HG03457 (cell line): Measurements from ENCODE around the gene AHRR.

Source experiments
- ATAC-seq: cut with Tn5 transposase; IDR thresholded peaks from one replicate; pipeline ENCODE4 v1.9.1; 2021; ENCODE audit warnings: moderate number of reproducible peaks; ENCODE audit not compliant: unreplicated experiment

AHRR gene

DNA sequence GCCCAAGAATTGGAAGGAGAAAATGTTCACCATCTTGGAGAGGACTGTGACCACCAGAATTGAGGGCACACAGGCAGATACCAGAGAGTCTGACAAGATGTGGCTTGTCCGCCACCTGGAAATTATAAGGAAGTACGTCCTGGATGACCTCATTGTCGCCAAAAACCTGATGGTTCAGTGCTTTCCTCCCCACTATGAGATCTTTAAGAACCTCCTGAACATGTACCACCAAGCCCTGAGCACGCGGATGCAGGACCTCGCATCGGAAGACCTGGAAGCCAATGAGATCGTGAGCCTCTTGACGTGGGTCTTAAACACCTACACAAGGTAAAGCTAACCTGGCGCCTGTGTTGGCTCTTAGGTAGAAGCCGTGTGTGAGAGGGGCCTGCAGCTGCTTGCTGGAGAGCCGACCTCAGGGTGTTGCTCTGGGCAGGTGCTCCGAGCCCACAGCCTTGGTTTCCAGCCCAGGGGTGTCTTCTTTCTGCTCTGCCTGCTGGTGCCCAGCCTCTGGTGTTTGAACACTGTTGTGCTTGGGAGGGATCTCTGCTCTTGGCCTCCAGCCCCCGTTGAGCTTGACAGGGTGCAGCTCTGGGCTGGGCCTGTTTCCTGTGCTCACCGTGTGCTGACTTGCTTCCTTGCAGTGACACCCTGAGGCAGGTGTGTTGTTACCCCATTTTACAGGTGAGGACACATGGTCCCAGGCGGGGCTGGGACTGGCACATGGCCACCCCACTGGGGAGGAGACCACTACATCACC is 132.4 kb downstream of the AHRR start:
- no peak for ATAC-seq

GRCh38 chr5:454936-455335 is 133.4 kb downstream of the AHRR start:
- no peak for ATAC-seq

DNA sequence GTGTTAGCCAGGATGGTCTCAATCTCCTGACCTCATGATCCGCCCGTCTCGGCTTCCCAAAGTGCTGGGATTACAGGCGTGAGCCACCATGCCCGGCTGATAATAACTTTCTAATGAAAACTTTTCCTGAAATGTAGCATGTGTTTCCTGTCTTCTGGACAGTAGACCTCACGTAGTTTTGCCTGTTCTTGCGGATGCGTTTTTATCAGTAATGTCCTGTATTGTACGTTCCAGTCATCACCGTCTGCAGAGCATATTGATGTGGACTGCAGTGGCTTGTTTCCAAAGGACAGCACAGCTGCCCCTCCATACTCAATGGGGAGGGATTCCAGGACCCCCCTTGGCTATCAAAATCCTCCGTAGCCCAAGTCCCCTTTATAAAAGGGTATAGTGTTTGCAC is 134.3 kb downstream of the AHRR start:
- no peak for ATAC-seq

- no peak for ATAC-seq
These were observed 135.1 kb downstream of the AHRR start for GRCh38 chr5:456351-457194.

- no peak for ATAC-seq
These were observed 135.9 kb downstream of the AHRR start for GRCh38 chr5:457195-457961.

DNA sequence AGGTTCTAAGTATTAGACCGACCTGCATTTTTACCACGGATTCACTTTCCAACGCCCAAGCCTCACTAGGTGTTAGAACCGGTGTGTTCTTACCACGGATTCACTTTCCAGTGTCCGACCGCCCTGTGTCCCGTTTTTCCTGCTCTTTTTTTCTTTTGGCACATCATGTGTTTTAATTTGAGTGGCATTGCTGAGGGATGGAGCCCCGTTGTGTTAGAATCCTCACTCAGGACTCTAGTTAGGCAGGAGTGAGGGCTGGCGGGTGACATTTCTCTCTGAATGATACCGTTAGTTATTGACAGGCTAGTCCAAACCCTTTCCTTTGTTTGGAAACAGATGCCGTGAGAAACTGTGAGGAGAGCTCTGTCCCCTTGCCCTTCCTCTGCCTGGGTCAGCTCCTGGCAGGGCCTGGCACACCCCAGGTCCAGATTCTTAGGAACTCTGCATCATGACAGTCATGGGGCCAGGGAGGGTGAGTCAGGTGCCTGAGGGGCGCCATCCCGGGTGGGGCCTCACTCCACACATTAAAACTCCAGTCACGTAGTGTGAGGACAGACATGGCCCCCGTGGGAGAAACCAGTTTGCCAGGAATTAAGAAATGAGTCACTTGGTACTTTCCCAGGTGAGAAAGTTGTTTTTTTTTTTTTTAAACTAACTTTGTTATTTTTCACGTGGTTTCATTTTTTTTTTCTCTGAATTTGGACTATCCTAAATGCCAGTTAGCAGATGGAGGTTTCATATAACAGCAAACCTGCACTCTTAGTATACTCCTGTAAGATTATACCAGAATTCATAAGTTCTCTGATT is 137.2 kb downstream of the AHRR start:
- ATAC-seq, result no peak

DNA sequence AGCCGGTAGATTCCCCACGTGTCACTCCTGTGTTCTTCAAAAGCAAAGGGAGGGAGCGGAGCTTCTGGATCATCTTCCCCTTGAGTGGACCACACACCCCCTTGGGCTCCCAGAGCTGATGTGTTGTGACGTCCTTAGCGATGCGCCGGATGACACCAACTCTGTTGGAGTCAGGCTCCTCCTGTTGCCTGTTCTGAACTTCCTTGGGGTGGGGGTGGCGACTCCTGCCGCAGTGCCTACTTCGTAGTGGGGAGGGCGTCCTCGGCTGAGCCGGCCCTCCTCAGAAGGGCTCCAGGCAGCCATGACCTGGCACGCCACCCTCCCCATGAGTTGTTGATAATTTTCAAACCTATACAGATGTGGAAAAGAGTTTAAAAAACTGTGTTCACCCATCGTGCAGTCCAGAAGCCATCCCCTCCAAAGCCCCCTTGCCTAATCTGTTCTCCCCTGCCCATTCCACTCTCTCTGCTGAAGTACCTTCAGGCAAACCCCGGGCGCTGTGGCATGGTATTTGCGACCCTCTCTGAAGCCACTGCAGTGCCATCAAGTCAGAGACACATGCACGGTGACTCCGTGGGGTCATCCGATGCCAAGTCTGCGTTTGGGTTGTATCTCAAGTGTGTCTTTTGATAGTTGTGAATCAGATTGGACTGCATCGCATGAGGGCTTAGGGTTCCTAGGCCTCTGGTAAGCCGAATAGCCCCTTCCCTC is 138.2 kb downstream of the AHRR start:
- ATAC-seq, result no peak

DNA sequence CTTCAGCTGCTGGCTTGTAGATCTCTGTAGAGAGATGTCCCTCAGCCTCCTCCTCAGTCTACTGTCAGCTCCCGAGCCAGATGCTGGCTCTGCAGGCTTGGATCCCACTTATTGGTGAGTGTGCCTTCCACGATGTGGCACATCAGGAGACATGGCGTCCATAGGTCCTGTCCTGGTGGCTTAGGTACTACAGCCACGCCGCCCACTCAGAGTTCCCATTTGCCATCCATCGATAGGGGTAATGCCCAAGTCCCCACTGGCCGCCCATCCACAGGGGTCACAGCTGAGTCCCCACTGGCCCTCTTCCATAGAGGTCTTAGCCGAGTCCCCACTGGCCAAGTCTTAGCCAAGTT is 138.7 kb downstream of the AHRR start:
- no peak for ATAC-seq

DNA sequence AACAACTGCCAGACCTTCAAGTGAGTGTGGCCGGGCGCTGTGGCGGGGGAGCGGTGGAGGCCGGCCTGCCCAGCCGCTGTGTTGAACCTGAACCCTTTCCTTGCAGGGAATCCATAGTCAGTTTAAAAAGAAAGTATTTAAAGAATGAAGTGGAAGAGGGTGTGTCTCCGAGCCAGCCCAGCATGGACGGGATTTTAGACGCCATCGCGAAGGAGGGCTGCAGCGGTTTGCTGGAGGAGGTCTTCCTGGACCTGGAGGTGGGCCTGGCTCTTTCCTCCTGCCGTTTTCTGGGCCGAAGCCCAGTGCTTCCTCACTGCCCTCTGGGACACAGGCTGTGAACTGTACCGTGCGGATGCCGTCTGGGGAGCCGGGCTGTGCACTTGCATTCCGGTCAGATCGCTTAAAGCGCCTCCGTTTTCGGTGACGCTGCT is 140.6 kb downstream of the AHRR start:
- ATAC-seq, result no peak

DNA sequence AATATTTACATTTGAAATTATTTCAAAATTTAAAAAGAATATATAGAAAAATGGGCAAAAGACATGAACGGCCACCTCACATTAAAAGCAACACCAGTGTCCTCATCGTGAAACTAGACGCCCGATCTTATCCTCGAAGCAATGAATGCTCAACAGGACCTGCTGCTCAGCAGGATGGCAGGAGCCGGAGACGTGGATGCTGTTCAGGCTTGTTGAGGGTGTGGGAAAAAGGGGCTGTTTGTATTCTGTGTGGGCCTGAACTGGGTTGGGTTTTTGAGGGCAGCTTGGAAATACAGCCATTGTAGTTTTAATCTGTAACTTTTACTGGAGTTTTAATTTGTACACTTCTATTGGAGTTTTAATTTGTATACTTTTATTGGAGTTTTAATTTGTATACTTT is 141.8 kb downstream of the AHRR start:
- ATAC-seq, result no peak

GRCh38 chr5:463952-464351 is 142.4 kb downstream of the AHRR start:
- no peak for ATAC-seq

DNA sequence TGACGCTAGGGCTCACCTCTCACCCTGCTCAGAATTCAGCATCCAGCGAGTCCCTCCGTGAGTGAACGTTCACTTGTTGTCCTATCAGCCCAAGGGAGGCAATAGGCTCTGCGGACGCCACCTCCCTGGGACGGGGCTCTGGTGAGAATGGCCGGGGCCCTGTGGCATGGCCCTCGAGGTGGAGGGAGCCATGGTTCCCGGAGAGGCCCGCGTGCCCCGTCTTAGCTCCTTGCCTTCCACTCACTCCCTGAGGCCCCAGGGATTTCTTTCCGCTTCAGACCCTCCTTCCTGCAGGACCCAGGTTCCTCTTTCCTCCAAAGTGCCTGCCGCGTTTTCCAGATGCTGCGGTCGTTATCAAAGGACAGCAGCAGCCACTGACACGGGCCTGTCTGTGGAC is 142.9 kb downstream of the AHRR start:
- no peak for ATAC-seq

DNA sequence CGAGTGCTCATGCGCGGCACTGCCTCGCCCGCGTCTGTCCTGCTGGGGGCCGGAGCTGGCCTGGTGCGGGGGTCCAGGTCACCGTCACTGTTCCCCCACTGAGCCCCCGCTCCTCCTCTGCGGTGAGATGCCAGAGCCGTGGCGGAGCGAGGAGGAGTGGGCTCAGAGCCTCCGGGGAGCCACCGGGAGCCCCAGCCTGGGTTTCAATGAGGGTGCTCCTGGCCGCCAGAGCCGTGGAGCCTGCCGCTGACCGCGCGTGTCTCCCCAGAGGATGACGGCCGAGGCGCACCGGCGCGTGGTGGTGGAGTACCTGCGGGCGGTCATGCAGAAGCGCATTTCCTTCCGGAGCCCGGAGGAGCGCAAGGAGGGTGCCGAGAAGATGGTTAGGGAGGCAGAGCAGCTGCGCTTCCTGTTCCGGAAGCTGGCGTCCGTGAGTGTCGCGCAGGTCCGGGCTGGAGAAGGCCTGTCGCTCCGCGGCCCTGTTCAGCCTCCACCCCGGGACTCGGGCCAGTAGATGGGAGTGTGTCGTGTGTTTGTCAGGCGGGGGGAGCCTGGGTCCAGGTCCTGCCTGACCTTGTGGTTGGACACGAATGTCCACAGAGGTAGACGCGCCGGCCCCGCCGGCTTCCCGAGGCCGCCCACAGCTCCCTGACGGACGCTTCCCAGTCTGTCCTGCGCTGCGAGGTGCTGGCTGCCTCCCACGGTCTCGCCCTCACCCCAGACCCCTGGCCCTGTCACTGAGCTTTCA is 143.5 kb downstream of the AHRR start:
- ATAC-seq, result no peak

- ATAC-seq, result no peak
These were observed 144.3 kb downstream of the AHRR start for GRCh38 chr5:465591-466403.

- no peak for ATAC-seq
These were observed 145.3 kb downstream of the AHRR start for GRCh38 chr5:466661-467310.

- ATAC-seq, result no peak
These were observed 146.9 kb downstream of the AHRR start for GRCh38 chr5:468401-468800.

DNA sequence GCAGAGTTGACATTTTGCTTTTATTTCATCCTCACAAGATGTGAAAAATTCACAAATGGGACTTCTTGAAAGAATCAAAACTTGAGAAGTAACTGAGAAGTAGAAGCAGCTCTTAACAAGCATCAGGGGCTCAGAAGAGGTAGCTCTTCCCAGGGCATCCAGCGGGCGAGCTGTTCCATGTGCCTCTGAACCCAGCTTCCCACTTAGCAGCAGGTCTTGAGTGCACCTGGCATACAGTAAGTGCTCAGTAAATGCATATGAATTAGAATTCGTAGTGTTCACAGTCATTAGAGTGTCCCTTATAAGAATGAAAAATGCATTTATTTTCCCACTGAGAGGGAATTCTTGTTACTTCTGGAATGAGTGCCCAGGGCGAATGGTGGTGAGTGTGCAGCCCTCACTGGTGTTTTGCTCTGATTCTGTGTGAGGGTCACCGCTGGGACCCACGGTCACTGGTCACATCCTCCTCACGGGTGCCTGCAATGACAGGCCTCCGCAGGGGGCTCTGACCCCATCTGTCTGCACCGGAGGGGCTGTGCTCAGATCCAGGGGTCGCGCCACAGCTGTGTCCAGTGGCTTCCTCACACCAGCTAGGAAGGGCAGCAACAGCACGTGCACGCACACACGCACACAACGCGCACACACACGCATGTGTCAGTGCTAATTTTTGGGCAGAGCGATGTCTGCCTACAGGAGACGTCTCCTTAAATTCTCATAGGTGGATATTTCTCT is 148.4 kb downstream of the AHRR start:
- no peak for ATAC-seq
